ENCODE data around the gene TENT4A.

Gene TENT4A

GRCh38 chr5:6719896-6720560, 6.8 kb downstream of the TENT4A start:
- peak overlapping the region; percentile 46 for H3K27ac Mint-ChIP-seq
- no peak for ATAC-seq
- peaks cover 97% of the 10 kb centered on the region for H3K4me1 Mint-ChIP-seq
- H3K27me3 Mint-ChIP-seq = no peaks in the 10 kb centered on the region
- H3K36me3 Mint-ChIP-seq = peaks cover 47% of the 10 kb centered on the region
- H3K9me3 Mint-ChIP-seq = no peaks in the 10 kb centered on the region
- no peak overlapping the region for H3K4me3 Mint-ChIP-seq

GRCh38 chr5:6720561-6720921, 7.3 kb downstream of the TENT4A start:
- Mint-ChIP-seq H3K27ac (peak overlapping the region; percentile 46), H3K27me3 (no peaks in the 10 kb centered on the region), H3K4me3 (no peak overlapping the region), H3K4me1 (peaks cover 96% of the 10 kb centered on the region), H3K9me3 (no peaks in the 10 kb centered on the region), H3K36me3 (peaks cover 47% of the 10 kb centered on the region)
- ATAC-seq = no peak

- peaks cover 94% of the 10 kb centered on the region for H3K4me1 Mint-ChIP-seq
- peak overlapping the region; percentile 35 for H3K4me3 Mint-ChIP-seq
- no peaks in the 10 kb centered on the region for H3K9me3 Mint-ChIP-seq
- no peaks in the 10 kb centered on the region for H3K27me3 Mint-ChIP-seq
- H3K27ac Mint-ChIP-seq = peak overlapping the region; percentile 61
- ATAC-seq = no peak
- H3K36me3 Mint-ChIP-seq = peaks cover 46% of the 10 kb centered on the region
Measured at GRCh38 chr5:6721442-6721841, 8.2 kb downstream of the TENT4A start.

GRCh38 chr5:6722015-6722414, 8.8 kb downstream of the TENT4A start:
- Mint-ChIP-seq H3K36me3 (peaks cover 46% of the 10 kb centered on the region), H3K4me1 (peaks cover 94% of the 10 kb centered on the region), H3K9me3 (no peaks in the 10 kb centered on the region), H3K27ac (peak overlapping the region; percentile 61), H3K4me3 (peak overlapping the region; percentile 51), H3K27me3 (no peaks in the 10 kb centered on the region)
- ATAC-seq = no peak

GRCh38 chr5:6723122-6723815, 10.0 kb downstream of the TENT4A start:
- no peak for ATAC-seq
- H3K27me3 Mint-ChIP-seq = no peaks in the 10 kb centered on the region
- peaks cover 55% of the 10 kb centered on the region for H3K36me3 Mint-ChIP-seq
- H3K9me3 Mint-ChIP-seq = no peaks in the 10 kb centered on the region
- H3K4me3 Mint-ChIP-seq = no peak overlapping the region
- H3K4me1 Mint-ChIP-seq = peaks cover 94% of the 10 kb centered on the region
- peak overlapping the region; percentile 61 for H3K27ac Mint-ChIP-seq

- ATAC-seq = no peak
- Mint-ChIP-seq H3K4me3 (no peak overlapping the region), H3K4me1 (peaks cover 91% of the 10 kb centered on the region), H3K9me3 (no peaks in the 10 kb centered on the region), H3K36me3 (peaks cover 49% of the 10 kb centered on the region), H3K27me3 (no peaks in the 10 kb centered on the region), H3K27ac (peak overlapping the region; percentile 61)
Measured at GRCh38 chr5:6723816-6724300, 10.6 kb downstream of the TENT4A start.

- Mint-ChIP-seq H3K9me3 (no peaks in the 10 kb centered on the region), H3K4me3 (no peak overlapping the region), H3K4me1 (peaks cover 90% of the 10 kb centered on the region), H3K27ac (peak overlapping the region; percentile 61), H3K27me3 (no peaks in the 10 kb centered on the region), H3K36me3 (peaks cover 43% of the 10 kb centered on the region)
- ATAC-seq = no peak
Measured at GRCh38 chr5:6724321-6724929, 11.2 kb downstream of the TENT4A start.

- Mint-ChIP-seq H3K4me3 (no peak overlapping the region), H3K4me1 (peaks cover 90% of the 10 kb centered on the region), H3K9me3 (no peaks in the 10 kb centered on the region), H3K27me3 (no peaks in the 10 kb centered on the region), H3K36me3 (peaks cover 46% of the 10 kb centered on the region), H3K27ac (peak overlapping the region; percentile 89)
- ATAC-seq = no peak
Measured at GRCh38 chr5:6725421-6725820, 12.2 kb downstream of the TENT4A start.

- Mint-ChIP-seq H3K36me3 (peaks cover 49% of the 10 kb centered on the region), H3K4me3 (no peak overlapping the region), H3K27me3 (no peaks in the 10 kb centered on the region), H3K4me1 (peaks cover 90% of the 10 kb centered on the region), H3K27ac (peak overlapping the region; percentile 89), H3K9me3 (no peaks in the 10 kb centered on the region)
- ATAC-seq = no peak
Measured at GRCh38 chr5:6726006-6726405, 12.8 kb downstream of the TENT4A start.

GRCh38 chr5:6727231-6727630, 14.0 kb downstream of the TENT4A start:
- H3K27me3 Mint-ChIP-seq = no peaks in the 10 kb centered on the region
- H3K4me3 Mint-ChIP-seq = peak overlapping the region; percentile 79
- no peaks in the 10 kb centered on the region for H3K9me3 Mint-ChIP-seq
- H3K27ac Mint-ChIP-seq = peak overlapping the region; percentile 89
- no peak for ATAC-seq
- peaks cover 87% of the 10 kb centered on the region for H3K4me1 Mint-ChIP-seq
- peaks cover 51% of the 10 kb centered on the region for H3K36me3 Mint-ChIP-seq

- H3K27ac Mint-ChIP-seq = peak overlapping the region; percentile 89
- peak overlapping the region; percentile 79 for H3K4me3 Mint-ChIP-seq
- ATAC-seq = peak; percentile 97
- no peaks in the 10 kb centered on the region for H3K27me3 Mint-ChIP-seq
- no peaks in the 10 kb centered on the region for H3K9me3 Mint-ChIP-seq
- H3K36me3 Mint-ChIP-seq = peaks cover 58% of the 10 kb centered on the region
- peaks cover 90% of the 10 kb centered on the region for H3K4me1 Mint-ChIP-seq
Measured at GRCh38 chr5:6728011-6728794, 15.0 kb downstream of the TENT4A start.

- H3K4me3 Mint-ChIP-seq = no peak overlapping the region
- no peaks in the 10 kb centered on the region for H3K9me3 Mint-ChIP-seq
- ATAC-seq = no peak
- H3K27me3 Mint-ChIP-seq = no peaks in the 10 kb centered on the region
- peaks cover 90% of the 10 kb centered on the region for H3K4me1 Mint-ChIP-seq
- H3K27ac Mint-ChIP-seq = peak overlapping the region; percentile 89
- H3K36me3 Mint-ChIP-seq = peaks cover 58% of the 10 kb centered on the region
Measured at GRCh38 chr5:6728795-6729183, 15.6 kb downstream of the TENT4A start.

GRCh38 chr5:6729386-6730310, 16.4 kb downstream of the TENT4A start:
- Mint-ChIP-seq H3K4me3 (peak overlapping the region; percentile 13), H3K36me3 (peaks cover 51% of the 10 kb centered on the region)

GRCh38 chr5:6730407-6730806, 17.2 kb downstream of the TENT4A start:
- no peaks in the 10 kb centered on the region for H3K27me3 Mint-ChIP-seq
- ATAC-seq = no peak
- H3K27ac Mint-ChIP-seq = no peak overlapping the region
- peak overlapping the region; percentile 12 for H3K4me3 Mint-ChIP-seq
- no peaks in the 10 kb centered on the region for H3K9me3 Mint-ChIP-seq
- peaks cover 88% of the 10 kb centered on the region for H3K4me1 Mint-ChIP-seq
- peaks cover 52% of the 10 kb centered on the region for H3K36me3 Mint-ChIP-seq

More at GRCh38 chr5:6729386-6730310, 16.4 kb downstream of the TENT4A start:
- no peaks in the 10 kb centered on the region for H3K27me3 Mint-ChIP-seq
- peaks cover 87% of the 10 kb centered on the region for H3K4me1 Mint-ChIP-seq
- no peak overlapping the region for H3K27ac Mint-ChIP-seq
- H3K9me3 Mint-ChIP-seq = no peaks in the 10 kb centered on the region
- ATAC-seq = no peak

Data from stimulated activated memory B cell treated with anti-CD40 and anti-IgM and Interleukin-4, amounts not matched to agents 10 μg/mL and 1 μg/mL and 100 μg/mL, for 72 hours (primary cell).